NCI-H187 (cell line): Measurements from ENCODE around the gene NMRK1.

Source experiments
- DNase-seq, 2 experiments: peaks; one replicate each; lab custom pipeline; 2025; lab: John Stamatoyannopoulos, UW

The NMRK1 gene

DNA sequence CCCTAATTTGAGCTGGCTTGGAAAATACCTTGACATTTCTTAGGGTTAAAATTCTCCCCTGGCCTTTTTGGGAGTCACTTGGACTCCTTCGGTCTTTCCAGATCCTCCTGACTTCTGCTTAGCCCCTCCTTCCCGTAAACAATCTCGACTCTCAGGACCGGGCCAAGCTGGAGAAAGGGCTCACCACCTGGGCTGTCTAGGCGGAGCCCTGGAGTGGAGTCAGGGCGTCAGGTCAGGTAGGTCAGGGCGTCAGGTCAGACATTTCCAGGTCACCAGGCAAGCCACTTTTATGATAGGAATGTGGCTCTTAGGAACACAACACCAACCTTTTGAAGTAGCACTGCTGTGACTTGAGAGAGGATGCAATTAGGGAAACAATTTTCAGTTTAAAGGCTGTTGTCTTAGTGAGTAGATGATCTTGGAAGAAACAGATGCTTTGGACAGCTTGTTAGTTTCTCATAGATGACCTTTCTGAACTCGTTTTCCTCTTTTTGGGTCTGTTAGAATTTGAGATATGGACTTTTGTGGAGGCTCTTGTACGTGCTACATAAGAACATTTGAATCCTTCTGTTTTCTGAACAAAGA is 13.1 kb upstream of the NMRK1 start:
- no peak for DNase-seq

DNA sequence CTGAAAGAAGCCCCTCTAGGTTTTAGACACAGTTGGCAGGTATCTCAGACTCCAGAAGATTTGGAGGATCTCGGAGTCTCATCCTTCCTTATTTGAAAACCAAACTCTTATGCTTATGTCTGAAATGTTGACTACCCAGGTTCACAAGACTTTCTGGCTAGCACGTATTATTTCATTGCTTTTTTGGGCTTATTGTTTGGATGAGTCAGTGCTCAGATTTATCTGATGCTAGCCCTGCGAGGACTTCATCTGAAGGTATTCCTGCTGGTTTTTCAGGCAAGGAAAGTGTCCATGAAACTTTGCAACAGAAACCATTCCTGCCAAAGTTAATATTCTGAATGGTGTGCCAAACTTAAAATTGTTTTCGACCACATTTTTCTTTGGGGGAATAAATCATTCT is 8.8 kb upstream of the NMRK1 start:
- DNase-seq: no peak

DNA sequence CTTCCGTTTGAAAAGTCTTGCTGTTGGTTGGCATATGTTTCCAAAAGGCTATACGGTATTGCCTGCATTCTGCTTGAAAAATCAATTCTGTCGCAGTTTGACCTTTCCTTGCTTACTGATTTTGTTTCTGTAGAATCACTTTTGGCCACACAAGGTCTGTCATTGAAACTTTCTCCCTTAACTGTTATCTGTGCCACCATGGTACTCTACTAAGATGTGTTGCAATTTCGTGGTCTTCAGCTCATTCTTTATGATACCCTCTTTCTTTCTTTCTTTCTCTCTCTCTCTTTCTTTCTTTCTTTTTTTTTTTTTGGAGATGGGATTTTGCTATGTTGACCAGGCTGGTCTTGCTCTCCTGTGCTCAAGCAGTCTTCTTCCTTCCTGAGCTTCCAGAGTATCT is 4.8 kb upstream of the NMRK1 start:
- DNase-seq: no peak

DNA sequence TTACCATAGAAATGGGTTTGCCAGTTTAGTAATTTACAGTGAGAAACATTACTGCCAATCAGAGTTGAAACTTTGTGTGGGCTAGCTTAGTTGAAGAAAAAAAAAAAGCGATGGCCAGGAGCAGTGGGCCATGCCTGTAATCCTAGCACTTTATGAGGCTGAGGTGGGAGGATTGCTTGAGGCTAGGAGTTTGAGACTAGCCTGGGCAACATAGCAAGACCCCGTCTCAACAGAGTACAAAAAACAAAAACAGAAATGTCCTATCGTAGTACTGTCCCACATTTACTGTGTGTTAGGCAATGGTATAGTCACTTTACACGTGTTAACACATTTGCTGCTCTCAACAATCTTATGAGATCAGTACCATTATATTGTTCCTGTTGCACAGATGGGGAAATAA is 2.6 kb upstream of the NMRK1 start:
- DNase-seq: no peak

DNA sequence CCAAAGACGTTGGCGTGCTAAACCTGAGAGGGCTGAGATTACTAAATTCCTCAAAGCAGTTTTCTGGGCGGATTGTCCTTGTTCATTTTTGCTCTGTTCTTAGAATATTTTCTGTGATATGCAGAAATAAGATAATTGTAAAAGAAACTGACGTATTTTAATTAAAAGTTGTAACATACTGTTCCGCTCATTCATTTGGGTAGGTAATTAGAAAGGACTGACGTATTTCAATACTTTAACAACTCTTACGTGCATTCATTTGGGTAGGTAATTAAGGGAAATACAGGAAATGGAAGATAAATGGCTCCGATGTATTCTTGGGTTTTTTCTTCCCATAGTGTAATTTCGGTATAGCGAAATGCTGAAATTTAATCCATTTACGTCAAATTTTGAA is 1.4 kb upstream of the NMRK1 start:
- DNase-seq: no peak

DNA sequence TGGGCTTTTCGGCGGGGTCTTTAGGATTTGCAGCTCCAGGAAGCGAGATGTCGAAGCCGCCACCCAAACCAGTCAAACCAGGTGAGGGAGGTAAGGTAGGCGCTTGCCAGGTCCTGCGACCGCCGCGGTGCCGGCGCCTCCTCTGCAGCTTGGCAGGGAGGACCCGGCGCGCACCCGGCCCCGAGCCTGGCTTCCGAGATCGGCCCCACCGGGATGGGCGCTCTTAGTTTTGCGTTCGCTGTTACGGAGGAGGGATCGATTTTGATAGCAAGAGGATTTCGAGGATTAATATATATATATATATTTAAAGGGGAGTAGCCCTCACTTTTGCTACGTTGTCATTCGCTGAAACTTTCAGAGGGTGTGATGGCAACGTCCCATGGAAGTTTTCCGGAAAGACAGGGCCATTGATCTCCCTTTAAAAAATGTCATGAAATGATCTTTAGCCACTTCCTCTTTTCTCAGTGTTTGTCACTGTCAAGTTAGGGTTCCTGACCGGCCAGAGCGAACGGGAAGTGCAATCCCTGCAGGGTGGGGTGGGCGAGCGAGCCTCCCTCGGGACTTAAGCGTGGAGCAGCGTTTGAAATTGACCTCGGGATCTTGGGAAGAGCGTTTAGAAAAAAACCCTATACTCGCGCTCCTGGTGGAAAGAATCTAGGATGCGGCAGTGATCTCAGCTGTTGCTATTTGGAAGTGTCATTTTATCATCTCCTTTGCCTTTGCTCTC is 854 bp upstream of the NMRK1 start:
- no peak for DNase-seq

DNA sequence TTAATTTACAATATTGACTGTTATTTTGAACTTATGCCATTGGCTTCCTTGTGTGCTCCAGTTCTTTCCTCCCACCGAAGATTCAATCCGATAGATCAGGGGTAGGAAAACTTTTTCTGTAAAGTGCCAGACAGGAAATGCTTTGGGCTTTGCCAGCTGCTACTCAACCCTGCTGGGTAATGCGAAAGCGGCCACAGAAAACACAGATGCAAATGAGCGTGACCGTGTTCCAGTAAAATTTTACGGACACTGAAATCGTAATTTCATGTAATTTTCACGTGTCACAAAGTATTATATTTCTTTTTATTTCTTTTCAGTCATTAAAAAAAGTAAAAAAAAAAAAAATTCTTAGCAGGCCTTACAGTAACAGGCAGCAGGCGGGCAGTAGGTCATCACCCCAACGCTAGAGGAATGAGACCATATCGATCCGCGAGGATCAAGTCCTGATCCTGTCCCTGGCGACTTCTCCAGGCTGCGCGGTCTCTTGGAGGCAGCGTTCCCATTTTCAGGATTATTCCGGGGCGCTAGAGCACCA is 599 bp downstream of the NMRK1 start:
- peak in 1 of 2 experiments; percentile 22 for DNase-seq

DNA sequence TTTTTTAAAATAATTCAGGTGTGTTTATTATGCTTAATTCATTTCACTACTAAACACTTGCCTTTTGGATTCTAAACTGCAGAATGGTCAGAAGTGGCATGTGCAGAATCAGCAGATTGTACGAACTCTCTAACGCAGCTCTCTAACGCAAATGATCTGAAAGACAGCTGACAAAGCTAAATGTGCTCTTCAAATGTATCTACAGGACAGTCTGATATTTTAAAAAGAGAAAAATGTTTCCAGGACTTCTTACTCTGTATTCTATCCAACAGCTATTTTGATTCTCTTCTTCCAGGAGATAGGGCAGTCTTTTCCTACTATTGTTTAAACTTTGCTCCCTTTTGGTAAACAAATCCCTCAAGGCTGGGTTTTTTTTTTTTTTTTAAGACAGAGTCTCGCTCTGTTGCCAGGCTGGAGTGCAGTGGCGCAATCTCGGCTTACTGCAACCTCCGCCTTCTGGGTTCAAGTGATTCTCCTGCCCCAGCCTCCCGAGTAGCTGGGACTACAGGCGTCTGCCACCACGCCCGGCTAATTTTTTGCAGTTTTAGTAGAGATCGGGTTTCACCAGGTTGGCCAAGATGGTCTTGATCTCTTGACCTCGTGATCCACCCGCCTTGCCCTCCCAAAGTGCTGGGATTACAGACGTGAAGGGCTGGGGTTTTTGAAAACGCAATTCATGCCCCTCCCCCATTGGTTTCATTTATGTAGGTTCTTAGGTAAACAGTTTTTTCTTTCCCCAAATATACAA is 1.2 kb downstream of the NMRK1 start:
- no peak for DNase-seq

DNA sequence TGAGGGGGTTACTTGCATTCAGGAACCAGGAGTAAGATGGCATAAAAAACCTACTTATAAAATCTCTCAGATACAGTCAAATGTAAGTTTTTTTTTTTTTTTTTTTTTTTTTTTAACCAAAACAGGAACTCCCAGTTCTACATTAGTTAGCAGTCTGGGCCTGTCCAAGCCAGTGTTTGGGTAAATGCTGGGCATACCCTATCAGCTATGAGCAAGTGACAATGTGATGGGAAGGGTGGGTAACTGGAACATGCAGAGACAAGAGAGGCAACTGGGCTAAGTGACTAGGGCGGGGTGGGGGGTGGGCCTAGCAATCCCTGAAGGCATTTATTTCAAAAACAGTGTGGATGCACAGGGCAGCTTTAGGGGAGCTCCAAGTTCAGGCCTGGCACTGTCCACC is 2.3 kb downstream of the NMRK1 start:
- DNase-seq: no peak

DNA sequence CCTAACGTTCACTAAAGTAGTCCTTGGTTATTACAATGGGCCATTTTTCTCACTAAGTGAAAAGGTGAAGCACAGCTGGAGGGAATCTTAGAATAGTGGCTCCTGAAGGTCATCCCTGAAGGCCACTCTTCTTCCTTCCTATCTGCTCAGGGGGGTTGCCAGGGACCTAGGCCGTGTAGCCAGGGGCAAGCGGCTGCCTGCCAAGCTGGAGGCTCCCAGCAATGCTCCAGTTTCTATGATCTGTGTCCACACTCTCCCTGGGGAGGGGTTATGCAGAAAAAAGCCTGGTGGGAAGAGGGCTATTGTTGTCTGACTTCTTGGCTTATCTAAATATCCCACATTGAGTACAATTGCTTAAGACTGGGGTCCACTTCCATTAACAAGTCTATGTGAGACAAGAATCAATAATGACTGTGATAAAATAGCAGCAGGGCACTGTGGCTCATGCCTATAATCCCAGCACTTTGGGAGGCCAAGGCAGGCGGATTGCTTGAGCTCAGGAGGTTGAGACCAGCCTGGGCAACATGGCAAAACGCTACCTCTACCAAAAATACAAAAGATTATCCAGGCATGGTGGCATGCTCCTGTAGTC is 3.8 kb downstream of the NMRK1 start:
- no peak for DNase-seq

DNA sequence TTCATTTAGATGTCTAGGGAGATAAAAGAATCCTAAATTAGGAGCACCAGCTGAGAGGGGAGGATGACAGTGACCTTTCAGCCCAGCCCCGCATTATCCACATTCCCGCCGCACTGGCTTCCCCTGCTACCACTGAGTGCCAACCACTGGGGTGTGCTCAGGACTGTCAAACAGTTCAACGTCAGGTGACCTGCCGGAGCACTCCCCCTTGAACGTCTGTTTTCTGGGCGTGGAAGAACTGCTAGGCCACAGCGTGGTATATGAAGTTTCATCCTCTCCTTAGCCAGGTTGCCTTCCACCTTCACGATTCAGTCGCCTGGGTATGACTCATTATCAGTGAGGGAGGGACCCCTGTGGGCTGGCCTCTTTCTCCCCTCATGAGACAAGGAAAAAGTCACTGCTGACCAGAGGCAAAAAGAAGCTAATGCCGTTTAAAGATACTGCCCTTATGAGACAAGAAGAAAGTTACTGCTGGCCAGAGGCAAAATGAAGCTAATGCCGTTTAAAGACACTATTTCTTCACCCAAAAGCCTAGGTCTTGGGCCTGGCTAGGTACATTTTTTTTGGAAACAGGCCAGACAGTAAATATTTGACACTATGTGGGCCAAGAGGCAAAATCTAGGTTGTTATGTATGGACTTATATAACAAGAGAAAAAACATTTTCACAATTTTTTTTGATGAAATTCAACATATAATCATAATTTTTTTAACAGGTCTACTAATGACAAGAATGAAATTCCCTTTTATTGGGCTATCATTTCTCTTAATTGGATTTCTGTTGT is 4.6 kb downstream of the NMRK1 start:
- DNase-seq: no peak

DNA sequence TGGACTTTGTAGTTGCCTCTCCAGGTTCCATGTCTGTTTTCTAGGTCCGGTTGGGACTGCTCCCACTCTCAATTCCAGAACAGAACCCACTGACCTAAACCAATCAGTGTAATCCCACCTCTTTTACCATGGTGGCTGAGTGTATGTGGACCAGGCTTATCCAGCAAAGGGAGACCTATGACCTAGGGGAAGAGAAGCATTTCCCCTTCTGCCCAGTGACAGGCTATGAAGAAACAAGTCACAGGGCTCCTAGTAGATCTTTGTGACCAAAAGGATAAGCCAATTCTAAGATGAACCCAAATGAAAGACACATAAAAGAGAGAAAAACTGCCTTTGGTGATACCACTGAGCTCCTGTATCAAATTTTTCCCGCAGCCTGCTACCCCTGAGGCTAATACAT is 6.3 kb downstream of the NMRK1 start:
- no peak for DNase-seq

DNA sequence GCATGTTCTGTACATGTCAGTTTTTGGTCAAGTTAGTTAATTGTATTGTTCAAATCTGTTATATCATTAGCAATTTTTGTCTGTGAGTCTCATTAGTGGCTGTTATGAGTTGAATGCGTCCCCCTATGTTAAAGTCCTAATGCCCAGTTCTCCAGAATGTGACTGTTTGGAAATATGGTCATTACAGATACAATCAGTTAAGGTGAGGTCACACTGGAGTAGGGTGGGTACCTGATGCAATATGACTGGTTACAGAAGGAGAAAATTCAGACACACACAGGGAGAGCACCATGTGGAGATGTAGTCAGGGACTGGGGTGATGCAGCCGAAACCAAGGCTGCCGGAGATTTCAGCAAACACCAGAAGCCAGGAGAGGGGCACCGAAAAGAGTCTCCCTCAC is 15.1 kb downstream of the NMRK1 start:
- no peak for DNase-seq

DNA sequence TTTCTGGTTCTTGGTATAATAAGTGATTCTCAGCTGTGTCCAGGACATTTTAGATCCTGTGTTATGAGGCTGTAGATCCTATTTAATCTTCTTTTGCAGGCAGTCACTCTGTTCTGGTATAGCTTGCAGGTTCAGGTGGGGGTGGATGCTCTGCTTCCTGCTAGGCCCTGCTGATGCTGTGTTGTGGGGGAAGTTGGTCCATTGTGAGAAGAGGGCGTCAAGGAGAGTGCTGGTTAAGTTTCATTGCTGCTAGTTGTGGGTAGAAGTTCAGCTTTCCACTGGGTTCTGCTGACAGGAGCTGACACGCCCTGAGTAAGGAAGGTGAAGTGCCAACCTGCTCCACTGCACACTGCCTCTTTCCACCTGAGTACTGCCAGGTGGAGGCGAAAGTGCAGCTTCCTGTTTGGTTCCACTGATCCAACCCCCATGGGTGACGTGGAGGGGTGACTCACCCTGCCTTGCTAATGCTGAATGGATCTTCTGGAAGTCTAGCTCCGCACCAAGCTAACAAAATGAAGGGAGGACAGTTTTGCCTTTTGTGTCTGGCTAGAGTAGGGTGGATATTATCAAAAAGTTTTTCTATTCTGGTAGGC is 16.3 kb downstream of the NMRK1 start:
- no peak for DNase-seq

DNA sequence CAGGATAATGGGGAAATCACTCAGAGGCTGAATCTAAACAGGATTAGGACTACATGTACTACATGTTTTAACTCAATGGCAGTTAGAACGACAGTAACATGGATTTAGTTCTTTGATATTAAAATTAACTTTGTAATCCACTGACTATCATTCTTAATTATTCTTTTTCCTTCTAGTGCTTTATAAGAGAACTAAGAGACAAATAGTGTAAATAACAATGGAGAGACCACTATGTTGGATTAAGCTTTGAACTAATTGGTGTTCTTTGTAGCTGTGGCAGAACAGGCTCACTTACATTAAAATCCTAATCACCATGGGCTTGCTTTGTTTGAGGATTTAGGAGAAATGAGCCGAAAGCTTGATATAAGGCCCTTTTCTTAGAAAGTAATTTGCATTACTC is 18.8 kb downstream of the NMRK1 start:
- DNase-seq: no peak

DNA sequence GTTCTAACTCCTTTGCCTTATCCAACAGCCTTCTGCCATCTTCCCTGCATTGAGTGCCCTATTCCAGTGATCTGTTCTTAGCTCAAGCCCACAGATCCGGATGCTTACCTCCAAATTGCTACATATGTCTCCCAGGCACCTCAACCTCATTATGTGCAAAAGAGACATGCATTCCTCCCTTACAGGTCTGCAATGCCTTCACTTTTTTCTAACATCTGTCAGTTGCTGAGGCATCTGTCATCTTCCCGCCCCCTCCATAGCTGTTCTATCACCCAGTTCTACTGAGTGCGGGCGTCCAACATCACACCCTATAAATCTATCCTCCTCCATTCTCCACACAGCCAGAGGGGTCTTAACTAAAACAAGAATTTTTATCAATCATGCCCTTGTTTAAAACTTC is 20.1 kb downstream of the NMRK1 start:
- DNase-seq: no peak

DNA sequence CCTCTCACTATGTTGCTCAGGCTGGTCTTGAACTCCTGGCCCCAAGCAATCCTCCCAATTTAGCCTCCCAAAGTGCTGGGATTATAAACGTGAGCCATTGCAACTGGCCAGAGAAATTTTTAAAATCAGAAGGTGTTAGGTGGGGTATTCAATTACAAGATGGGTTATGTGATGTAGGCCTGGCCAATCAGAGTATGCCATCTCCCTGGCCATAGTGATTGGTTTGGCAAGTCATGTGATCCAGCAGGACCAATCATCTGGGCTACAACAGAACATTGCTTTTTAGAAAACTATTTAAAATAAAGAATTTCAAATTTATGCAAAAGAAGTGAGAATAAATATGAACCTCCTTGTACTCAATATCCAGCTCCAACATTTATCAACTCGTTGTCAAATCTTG is 22.4 kb downstream of the NMRK1 start:
- no peak for DNase-seq

DNA sequence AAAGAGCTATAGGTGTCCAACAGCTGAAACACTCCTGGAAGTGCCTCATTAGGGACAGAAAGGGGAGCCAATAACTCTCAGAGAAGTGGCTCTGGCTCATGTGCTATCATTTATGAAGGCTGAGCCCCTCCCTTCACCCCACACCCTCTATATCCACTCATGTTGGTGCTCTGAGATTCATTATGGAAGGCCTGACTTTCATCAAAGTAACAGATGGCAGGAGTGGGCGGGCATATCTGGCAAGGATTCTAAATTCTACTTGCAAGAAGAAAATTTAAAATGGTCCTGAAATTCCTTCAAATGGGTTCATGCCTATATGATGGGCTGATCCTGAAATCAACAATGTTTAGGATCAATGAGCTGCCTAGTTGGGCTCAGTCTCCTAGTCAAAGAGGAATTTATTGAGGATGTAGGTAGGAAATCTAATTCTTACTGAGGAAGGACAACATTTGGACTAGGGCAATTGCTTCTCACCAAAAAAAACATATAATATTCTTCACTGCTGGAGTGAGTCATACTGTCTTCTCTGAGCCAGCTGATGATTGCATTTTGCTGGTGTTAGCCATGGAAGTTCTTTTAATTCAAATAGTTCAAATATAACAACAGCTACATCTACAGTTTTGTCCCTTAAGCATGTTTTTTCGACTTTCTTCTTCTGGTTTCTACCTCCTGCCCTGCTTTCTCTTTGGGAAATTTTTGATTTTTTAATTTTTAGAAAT is 23.5 kb downstream of the NMRK1 start:
- DNase-seq: no peak

DNA sequence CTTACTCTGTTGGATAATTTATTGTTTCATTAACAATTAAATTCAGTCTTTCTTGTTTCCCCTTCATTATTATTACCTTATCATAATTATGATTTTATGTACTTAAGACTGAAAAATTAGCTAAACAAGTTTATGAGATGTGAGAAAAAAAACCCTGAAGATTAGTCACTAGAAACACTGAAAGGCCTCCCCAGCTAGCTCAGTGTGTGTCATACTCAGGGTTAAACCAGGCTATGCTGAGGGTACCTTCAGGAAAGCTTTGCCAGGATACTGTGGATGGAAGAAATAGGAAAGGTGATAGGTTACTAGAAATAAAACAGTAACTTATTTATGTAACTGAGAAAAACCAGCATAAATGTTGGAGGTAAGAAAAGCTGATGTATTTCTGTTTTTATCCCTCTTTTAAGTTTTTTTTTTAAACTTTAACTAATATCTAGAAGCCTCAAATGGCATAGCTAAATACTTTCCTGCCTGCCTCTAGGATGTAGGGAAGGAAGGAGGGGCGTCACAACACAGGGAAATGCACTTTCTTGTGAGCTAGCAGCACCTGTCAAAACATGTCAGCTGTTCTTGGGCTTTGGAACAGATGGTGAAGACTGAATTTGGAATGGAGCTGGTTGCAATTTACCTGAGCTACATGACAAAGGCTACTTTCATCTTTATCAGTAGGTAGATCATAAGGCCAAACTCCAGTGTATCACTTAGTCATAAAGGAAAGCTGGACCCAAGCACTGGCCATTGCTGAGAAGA is 24.2 kb downstream of the NMRK1 start:
- DNase-seq: no peak

DNA sequence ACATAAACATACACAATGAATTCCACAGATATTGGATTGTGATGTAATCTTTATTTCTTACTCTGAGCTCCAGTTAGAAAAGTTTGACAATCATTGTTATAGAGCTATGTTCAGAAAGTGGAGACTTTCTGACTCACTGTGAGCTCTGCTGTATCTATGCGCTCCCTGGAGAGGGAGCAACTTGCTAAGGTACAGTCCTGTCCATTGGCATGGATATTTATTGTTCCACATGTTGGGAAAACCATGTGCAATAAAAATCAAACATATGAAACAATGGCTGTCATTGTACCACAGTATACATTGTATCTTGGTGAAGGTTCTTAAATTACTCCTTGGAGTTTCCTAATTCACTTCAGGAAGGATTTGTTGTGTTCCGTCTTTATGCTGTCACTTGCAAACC is 26.8 kb downstream of the NMRK1 start:
- no peak for DNase-seq
